ENCODE measurements around the gene SLC39A6. TPM values are rescaled to one million over a fixed set of nuclear protein-coding genes. Genes with fewer than 3 reads are reported as not detected.

Gene SLC39A6, protein sequence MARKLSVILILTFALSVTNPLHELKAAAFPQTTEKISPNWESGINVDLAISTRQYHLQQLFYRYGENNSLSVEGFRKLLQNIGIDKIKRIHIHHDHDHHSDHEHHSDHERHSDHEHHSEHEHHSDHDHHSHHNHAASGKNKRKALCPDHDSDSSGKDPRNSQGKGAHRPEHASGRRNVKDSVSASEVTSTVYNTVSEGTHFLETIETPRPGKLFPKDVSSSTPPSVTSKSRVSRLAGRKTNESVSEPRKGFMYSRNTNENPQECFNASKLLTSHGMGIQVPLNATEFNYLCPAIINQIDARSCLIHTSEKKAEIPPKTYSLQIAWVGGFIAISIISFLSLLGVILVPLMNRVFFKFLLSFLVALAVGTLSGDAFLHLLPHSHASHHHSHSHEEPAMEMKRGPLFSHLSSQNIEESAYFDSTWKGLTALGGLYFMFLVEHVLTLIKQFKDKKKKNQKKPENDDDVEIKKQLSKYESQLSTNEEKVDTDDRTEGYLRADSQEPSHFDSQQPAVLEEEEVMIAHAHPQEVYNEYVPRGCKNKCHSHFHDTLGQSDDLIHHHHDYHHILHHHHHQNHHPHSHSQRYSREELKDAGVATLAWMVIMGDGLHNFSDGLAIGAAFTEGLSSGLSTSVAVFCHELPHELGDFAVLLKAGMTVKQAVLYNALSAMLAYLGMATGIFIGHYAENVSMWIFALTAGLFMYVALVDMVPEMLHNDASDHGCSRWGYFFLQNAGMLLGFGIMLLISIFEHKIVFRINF
- total RNA-seq (2022; extraction: Qiagen RNA extraction; ENCODE audit: low read depth), result 40.1 to 53.5 TPM (median 51.2 TPM) in 5 replicates

DNA sequence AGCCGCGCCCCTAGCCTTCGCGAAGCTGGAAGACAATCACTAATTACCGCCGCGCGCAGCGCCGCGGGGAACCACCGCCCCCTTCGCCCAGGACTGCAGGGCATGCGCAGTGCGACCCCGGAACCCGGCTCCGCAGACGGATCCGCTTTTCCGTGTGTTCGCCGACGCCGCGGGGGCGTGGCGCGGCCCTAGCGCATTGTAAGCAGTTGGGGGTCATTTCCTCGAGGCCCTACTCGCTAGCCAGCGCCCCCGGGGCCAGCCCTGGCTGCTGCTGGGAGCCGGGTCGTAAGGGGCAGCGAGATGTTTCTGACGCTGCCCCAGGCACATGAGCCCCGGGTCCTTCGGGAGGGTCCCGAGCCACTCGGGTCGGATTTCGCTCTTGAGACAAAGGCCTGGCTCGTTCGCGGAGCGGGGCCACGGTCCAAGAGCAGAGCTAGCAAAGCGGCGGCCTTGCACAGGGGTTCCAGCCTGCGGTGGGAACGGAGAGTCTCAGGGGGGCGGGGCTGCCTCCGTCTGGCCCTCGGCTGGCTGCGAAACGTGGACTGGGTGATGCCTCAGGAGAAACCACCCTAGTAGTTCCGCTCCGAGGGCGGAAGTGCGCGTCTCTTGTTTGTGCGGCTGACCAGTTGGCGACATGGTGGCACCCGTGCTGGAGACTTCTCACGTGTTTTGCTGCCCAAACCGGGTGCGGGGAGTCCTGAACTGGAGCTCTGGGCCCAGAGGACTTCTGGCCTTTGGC, at the start of gene SLC39A6, which contains the start of gene ELP2:
TSS of gene SLC39A6 (minus strand) at position 41 of the 739 bp plus-strand sequence. CDS start 2,333 bp downstream, outside the sequence.
TSS of gene ELP2 (plus strand) at position 600 of the 739 bp plus-strand sequence. CDS start at position 635, 35 bp downstream.

DNA sequence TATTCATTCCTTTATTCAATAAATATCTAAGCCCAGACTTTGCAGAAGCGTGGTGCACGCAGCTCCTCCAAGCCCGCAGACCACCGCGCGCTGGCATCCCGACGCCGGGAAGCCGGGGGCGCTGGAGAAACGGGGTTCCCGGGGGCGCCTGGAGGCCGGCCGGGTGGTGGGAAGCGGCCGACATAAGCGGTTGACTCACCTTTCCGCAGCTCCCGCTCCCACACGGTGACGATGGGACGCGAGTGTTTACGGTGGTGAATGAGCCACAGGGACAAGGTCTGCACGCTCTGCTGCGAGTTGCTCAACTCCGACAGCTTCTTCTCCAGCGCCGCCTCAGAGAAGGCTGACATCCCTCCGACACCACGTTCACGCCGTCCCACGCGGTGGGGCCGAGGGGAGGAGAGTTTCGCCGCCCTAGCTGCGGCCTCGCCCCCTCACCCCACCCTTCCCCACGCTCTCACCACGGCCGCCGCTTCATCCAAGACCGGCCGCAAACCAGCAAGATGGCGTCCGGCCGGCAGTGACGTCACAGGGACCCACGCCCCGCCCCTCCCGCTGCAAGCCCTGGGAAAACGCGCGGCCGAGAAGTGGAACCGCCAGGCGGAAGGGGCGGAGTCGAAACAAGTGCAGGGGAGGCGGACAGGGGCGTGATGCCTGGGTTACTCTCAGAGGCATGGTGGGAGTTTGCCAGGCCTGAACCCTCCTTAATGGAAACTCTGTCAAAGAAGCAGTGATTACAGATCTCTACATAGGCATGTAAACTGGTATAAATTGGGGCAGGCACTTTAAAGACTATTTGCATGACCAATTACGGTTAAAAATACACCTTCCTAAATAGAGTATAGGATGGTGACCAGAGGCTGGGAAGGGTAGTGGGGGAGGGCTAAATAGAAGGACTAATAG, 61.8 kb downstream of the SLC39A6 start, which contains the start of gene RPRD1A:
TSS of gene RPRD1A (minus strand) at position 505 of the 903 bp plus-strand sequence. CDS start at position 350, 155 bp downstream.

Other genes with a start within 250 kb of the SLC39A6 start
- 20.3 to 24.7 TPM (median 23.4 TPM) in 5 replicates for gene RPRD1A, start 61.8 kb downstream of the SLC39A6 start, total RNA-seq (2022; extraction: Qiagen RNA extraction; ENCODE audit: low read depth)
- gene ELP2, start 559 bp upstream of the SLC39A6 start, total RNA-seq (2022; extraction: Qiagen RNA extraction; ENCODE audit: low read depth), result 33.6 to 42.9 TPM (median 38.3 TPM) in 5 replicates
- 2.7 to 4.6 TPM (median 2.7 TPM) in 5 replicates for gene MOCOS, start 58.2 kb upstream of the SLC39A6 start, total RNA-seq (2022; extraction: Qiagen RNA extraction; ENCODE audit: low read depth)
- gene FHOD3, start 168.4 kb upstream of the SLC39A6 start, total RNA-seq (2022; extraction: Qiagen RNA extraction; ENCODE audit: low read depth), result 1.9 to 3.2 TPM (median 2.6 TPM) in 5 replicates

Measured in A549 treated with CpdA at 1 μM for 4 hours (cell line).